ENCODE data around the gene AP1S3. TPM values are rescaled to one million over a fixed set of nuclear protein-coding genes. Genes with fewer than 3 reads are reported as not detected.

AP1S3 gene
- polyA plus RNA-seq, 1 experiment, result 2.9 TPM

DNA sequence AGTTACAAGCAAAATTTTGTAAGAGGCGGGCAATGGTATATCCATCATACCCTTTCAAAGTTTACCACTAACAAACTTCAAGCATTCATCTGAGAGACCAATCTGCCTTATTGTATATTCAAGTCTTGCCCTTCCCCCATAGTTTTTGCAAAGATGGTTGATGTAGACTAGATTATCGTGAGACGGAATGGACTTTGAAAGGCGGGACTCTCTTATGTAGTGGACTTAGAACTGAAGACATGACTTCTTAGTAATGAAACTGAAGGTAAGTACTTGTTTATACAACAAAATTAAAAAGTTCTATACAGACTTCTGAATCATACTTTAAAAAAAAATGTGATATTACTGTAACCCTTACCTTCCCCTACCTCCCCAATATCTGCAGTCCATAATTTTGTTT is 10.4 kb downstream of the AP1S3 start:
- H3K9me3 ChIP-seq (ENCODE audit: control insufficient read depth, insufficient read depth, low read length), result no peaks in the 10 kb centered on the region
- ChIA-PET POLR2A (no interaction called here), CTCF (no interaction called here)
- no peaks in the 10 kb centered on the region for H3K27me3 ChIP-seq (ENCODE audit: control insufficient read depth, insufficient read depth, low read length)
- no peak overlapping the region for H3K27ac ChIP-seq (ENCODE audit: low read depth, low read length)
- DNase-seq (ENCODE audit: low read depth, low spot score), result no peak
- TF ChIP-seq, protein P1, sequence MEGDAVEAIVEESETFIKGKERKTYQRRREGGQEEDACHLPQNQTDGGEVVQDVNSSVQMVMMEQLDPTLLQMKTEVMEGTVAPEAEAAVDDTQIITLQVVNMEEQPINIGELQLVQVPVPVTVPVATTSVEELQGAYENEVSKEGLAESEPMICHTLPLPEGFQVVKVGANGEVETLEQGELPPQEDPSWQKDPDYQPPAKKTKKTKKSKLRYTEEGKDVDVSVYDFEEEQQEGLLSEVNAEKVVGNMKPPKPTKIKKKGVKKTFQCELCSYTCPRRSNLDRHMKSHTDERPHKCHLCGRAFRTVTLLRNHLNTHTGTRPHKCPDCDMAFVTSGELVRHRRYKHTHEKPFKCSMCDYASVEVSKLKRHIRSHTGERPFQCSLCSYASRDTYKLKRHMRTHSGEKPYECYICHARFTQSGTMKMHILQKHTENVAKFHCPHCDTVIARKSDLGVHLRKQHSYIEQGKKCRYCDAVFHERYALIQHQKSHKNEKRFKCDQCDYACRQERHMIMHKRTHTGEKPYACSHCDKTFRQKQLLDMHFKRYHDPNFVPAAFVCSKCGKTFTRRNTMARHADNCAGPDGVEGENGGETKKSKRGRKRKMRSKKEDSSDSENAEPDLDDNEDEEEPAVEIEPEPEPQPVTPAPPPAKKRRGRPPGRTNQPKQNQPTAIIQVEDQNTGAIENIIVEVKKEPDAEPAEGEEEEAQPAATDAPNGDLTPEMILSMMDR (IDR thresholded peaks at IDR 0.05; ENCODE audit: low read depth, low read length), result no peak
- no peak overlapping the region for H3K4me3 ChIP-seq (ENCODE audit: low read depth, low read length)

DNA sequence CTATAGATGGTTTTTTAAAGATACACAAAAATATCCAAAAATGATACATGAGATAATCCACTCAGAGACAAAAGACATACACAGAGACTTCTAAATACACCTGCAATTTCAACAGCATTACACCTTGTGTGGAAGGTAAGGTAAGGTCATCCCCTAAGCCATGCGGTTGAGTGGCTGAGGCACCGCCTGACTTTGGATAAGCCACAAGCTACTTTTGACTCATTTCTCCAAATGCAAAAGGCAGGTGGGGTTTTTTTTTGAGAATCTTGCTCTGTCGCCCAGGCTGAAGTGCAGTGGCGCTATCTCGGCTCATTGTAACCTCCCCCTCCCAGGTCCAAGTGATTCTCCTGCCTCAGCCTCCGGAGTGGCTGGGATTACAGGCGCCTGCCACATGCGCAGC is 13.1 kb downstream of the AP1S3 start:
- TF ChIP-seq, protein P1 (IDR thresholded peaks at IDR 0.05; ENCODE audit: low read depth, low read length), result no peak
- DNase-seq (ENCODE audit: low read depth, low spot score), result no peak
- ChIA-PET CTCF (no interaction called here), POLR2A (no interaction called here)
- Histone ChIP-seq H3K4me3 (ENCODE audit: low read depth, low read length) (no peak overlapping the region), H3K27me3 (ENCODE audit: control insufficient read depth, insufficient read depth, low read length) (no peaks in the 10 kb centered on the region), H3K27ac (ENCODE audit: low read depth, low read length) (no peak overlapping the region), H3K9me3 (ENCODE audit: control insufficient read depth, insufficient read depth, low read length) (no peaks in the 10 kb centered on the region)

GRCh38 chr2:223822818-223823217 is 14.6 kb downstream of the AP1S3 start:
- POLR2A ChIA-PET, result no interaction called here
- Histone ChIP-seq H3K9me3 (ENCODE audit: control insufficient read depth, insufficient read depth, low read length) (no peaks in the 10 kb centered on the region), H3K27me3 (ENCODE audit: control insufficient read depth, insufficient read depth, low read length) (no peaks in the 10 kb centered on the region), H3K4me3 (ENCODE audit: low read depth, low read length) (no peak overlapping the region), H3K27ac (ENCODE audit: low read depth, low read length) (no peak overlapping the region)
- TF ChIP-seq, protein P1 (IDR thresholded peaks at IDR 0.05; ENCODE audit: low read depth, low read length), result no peak
- CTCF ChIA-PET, result interaction anchor here (0.7 kb wide), 1 partner anchor 575 kb away, joined by 3 read pairs; no protein-coding TSS in a partner anchor
- DNase-seq (ENCODE audit: low read depth, low spot score), result no peak

DNA sequence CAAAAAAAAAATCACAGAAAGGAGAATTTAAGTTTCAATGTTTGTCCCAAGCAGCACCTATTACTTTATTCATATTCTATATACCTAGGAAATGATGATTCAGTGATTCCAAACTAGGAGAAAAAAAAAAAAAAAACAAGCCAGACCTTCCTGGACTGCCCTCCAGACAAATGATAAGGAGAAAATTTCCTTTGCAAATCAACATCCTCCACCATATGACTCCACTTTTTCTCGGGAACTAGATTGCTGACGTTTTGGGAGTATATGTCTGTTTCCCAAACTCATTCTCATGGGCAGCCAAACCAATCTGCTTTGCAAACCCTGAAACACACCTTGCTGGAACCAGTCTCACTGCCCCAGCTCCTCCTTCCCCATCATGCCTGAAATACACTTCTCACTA is 16.8 kb downstream of the AP1S3 start:
- H3K9me3 ChIP-seq (ENCODE audit: control insufficient read depth, insufficient read depth, low read length), result no peaks in the 10 kb centered on the region
- TF ChIP-seq, protein P1 (IDR thresholded peaks at IDR 0.05; ENCODE audit: low read depth, low read length), result no peak
- ChIA-PET POLR2A (no interaction called here), CTCF (no interaction called here)
- no peak for DNase-seq (ENCODE audit: low read depth, low spot score)
- H3K27me3 ChIP-seq (ENCODE audit: control insufficient read depth, insufficient read depth, low read length), result no peaks in the 10 kb centered on the region
- no peak overlapping the region for H3K27ac ChIP-seq (ENCODE audit: low read depth, low read length)
- H3K4me3 ChIP-seq (ENCODE audit: low read depth, low read length), result no peak overlapping the region

GRCh38 chr2:223819891-223820290 is 17.5 kb downstream of the AP1S3 start:
- Histone ChIP-seq H3K27ac (ENCODE audit: low read depth, low read length) (no peak overlapping the region), H3K4me3 (ENCODE audit: low read depth, low read length) (no peak overlapping the region), H3K9me3 (ENCODE audit: control insufficient read depth, insufficient read depth, low read length) (no peaks in the 10 kb centered on the region), H3K27me3 (ENCODE audit: control insufficient read depth, insufficient read depth, low read length) (no peaks in the 10 kb centered on the region)
- TF ChIP-seq, protein P1 (IDR thresholded peaks at IDR 0.05; ENCODE audit: low read depth, low read length), result no peak
- ChIA-PET POLR2A (no interaction called here), CTCF (interaction anchor here (0.9 kb wide), 1 partner anchor 12 kb away, joined by 3 read pairs; no protein-coding TSS in a partner anchor)
- no peak for DNase-seq (ENCODE audit: low read depth, low spot score)
